Colon (tissue), 2 donors: ENCODE results near the gene CMTM7.
"Not testable (repeated sequence)": the region's sequence is repeated elsewhere in the genome, so short reads cannot be mapped to it uniquely, and the experiment has no call there.

ENCODE experiments used
- FAIRE-seq: peaks from 2 replicates; lab custom pipeline; 2012; peaks lifted over from hg19 to GRCh38; lab: Jason Lieb, UNC
- donor health status: control.
- donor health status: control.

Gene CMTM7

DNA sequence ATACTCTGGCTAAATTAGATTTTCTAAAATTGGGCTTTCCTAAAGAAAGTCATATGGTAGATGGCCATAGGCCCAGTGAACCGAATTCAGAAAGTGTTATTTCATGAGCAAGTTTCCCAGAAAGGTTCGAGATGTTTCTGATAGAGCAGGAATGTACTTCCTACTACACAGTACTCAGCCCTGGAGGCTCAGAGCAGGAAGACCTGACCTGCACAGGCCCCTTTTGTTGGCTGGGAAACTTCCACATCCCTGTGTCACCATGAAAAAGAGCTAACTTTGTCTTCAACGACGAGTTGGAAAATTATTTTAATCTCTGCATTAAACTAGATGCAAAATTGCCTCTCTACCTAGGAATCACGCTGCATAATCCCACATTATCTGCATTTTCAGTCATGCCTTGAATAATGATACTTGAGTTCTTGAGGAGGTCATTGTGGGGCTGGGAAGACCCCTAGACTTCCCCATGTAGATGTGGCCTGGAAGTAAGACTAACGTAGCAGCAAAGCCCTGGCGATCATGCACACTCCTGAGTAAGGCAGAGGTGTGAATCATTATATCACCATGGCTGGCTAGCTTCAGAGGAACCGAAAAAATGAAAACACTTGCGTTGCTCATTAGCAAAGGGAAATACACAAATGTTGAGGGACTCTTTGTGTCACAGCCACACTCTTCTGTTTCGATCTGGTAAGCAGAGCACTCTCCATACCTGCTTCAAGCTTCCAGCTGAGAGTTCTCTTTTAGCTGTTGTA is 47.1 kb downstream of the CMTM7 start:
- no peak for FAIRE-seq

DNA sequence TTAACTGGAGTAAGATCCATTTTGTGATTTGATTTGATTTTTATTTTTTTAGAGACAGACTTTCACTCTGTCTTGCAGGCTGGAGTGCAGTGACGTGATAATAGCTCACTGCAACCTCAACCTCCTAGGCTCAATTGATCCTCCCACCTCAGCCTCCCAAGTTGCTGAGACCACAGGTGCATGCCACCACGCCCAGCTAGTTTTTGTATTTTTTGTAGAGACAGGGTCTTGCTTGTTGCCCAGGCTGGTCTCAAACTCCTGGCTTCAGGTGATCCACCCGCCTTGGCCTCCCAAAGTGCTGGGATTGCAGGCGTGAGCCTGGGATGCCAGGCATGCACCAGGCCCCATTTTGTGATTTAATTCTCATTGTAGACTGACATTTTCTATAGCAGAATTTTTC is 47.8 kb downstream of the CMTM7 start:
- FAIRE-seq: not testable (repeated sequence)

DNA sequence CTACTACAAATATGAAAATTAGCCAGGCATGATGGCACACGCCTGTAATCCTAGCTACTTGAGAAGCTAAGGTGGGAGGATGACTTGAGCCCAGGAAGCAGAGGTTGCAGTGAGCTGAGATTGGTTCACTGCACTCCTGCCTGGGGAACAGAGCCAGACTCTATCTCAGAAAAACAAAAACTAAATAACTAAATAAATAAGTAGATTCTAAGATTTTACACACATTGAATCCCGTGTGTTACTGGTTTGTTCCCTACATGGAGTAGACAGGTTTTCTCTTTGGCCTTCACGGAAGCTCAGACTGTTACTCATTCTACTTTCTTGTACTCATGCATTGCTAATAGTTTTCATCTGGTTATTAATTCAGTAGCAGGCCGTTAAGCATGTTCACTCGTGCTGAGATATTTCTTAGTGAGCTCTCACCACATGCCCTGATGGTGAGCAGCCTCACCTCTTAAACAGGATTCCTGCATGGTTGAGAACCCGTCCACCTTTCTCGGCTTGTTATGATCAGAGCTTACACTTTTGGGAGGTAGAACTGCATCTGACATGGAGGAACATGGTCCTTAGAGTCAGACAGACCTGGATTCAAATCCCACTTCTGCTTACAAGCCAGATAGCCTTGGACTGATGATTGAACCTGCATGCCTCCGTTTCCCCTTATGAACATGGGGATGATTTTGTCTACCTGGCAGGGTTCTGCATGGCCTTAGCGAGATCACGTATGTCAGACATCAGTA is 49.1 kb downstream of the CMTM7 start:
- no peak for FAIRE-seq

DNA sequence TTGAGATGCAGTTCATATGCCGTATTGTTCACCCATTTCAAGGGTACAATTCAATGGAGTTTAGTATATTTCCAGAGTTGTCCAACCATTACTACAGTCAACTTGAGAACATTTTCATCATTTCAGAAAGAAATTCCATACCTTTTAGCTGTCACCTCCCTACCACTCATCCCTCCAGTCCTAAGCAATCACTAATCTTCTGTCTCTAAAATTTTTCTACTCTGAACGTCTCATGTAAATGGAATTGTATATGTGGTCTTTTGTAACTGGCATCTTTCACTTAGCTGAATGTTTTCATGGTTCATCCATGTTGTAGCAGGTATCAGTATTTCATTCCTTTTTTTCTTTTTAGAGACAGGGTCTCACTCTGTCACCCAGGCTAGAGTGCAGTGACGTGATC is 51.1 kb downstream of the CMTM7 start:
- no peak for FAIRE-seq

DNA sequence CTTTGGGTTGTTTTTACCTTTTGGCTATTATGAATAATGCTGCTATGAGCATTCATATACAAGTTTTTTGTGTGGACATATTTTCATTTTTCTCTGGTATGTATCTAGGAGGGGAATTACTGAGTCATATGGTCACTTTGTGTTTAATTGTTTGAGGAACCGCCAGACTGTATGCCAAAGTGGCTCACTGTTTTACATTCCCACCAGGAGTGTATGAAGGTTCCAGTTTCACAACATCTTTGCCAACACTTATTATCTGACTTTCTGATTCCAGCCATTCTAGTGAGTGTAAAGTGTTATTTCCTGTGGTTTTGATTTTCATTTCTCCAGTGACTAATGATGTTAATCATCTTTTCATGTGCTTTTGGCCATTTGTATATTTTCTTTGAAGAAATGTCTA is 51.8 kb downstream of the CMTM7 start:
- no peak for FAIRE-seq

DNA sequence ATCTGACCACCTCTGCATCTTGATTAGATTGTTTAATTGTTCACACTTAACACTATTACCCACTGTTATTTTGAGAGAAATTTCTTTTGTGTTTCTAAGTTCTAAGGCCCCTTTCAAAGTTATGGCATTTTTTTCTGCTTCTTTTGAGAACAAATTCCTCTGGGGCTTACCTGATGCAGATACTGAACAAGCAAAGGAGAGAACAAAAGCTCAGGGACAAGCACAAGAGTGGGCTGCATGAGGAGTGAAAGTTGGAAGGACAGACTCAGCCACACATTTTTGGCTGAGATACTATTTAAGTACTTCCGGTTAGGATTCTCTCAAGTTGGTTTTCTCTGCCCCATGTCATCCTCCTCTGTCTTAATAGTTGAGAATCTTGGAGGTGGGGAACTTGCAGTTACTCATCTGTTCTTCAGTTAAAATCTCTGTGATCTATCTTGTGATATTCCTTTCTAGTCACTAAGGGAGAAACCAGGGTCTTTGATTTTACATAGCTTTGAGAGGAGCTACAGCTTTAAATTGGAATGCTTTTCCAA is 56.3 kb downstream of the CMTM7 start:
- no peak for FAIRE-seq

DNA sequence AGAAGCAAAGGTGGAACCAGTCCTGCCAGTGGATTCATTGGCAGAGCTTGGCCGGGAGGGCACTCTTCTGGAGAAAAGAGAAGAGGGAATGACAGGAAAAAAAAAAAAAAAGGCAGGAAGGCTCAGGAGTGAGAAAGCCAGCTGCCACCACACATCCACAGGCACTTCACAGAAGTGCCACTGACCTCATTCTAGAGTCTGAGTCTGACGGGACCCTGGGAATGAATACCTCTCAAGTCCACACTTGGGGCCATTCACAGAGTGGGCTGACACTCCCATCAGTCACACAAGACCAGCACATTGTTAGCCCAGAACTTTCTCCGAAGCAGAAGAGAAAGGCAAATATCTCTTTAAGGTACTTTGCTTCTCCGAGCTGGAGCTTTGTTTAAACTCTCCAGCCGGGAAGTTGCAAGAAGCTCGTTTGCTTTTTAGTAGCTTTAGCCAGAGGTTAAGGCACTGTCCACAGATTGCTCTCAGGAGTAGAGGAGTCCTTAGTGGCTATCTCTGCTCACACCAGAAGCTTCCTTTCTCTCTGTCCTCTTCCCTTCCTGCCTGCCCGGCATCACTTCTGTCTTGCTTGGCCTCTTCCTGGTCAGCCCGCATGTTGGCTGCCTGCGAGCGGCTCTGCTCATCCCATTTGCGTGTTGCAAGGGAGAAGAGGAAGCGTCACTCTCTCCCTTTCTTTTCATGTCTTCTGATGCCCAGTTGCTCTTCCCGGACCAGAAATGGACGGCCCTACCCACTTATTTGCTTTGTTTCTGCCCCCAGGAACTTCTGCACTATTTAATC is 57.2 kb downstream of the CMTM7 start:
- no peak for FAIRE-seq

DNA sequence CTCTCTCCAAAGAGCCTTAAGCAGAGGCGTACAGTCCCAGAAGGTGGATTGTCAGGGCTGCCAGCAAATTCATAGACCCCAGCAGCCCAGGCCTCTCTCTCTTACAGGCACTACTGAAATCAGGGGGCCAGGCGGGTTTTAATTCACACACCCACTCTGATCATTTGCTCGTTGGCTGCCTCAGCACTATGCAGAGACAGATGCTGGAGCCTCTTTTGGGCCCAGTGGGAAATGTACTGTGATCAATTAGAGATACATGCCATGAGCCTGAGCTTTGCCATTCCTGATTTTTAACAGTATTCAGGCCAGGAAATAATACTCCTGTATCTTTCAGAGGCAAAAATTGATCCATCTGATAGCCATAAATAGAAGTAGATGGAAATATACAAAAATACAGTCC is 58.0 kb downstream of the CMTM7 start:
- FAIRE-seq: no peak

DNA sequence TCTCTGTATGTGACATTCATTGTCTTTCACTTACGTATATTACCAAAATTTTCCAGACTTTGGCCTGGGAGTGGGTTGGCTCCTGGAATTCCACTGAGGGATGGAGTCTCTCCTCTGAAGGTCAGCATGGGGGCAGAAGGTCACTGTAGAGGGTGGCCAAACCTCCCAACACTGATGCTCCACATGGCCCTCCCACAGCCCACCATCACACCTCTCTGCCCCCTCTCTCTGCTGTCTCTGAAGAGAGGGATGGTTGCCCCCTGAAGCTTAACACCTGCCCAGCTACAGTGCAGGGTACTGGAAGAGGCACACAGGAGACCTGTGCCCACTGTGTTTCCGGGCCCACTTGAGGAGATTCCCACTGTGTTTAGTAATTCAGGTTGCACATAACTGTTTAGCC is 58.8 kb downstream of the CMTM7 start:
- FAIRE-seq: no peak

DNA sequence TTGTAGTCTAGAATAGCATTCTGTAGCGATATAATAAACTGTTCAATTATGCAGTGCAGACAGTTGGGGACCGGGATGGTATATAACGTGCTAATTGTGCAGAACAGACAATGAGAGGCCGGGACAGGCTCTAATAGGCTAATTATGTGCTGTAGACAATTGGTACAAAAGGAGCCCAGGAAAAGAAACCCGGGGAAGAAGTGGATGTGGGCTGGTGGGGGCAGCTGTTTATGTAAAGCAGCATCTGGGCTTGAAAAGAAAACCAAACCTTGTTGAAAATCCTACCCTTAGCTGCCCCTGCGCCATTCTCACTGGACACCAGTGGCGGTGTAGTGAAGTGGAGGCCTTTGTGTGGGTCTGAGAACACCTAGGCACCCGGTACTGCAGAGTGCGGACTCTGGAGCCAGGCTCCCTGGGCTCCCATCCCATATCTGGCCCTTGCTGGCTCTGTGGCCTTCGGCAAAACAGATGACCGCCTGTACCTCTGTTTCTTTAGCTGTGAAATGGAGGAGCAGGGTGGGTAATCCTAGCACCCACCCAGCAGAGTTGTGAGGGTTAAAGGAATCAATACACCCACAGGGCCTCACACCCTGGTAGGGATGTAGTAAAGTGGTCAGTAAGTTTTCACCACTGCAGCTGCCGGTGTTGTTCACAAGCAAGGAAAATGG is 59.5 kb downstream of the CMTM7 start:
- no peak for FAIRE-seq

DNA sequence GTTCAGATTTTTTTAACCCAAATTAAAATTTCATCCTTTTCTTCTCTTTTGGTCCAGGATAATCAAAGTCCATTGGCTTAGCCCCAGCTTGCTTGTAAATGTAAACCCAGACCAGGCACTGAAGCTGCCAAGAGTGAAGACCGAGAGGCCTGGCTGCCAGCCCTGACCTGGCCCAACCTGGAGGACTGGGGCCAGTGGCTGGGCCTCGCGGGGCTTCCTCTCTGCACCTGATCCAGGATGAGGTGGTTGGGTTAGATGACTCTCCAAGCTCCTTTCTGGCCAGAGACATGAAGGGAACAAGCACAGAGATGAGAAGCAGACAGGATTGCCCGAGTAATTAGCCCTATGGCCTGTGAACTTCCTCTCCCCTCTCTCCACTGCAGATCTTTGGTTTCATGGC is 60.4 kb downstream of the CMTM7 start:
- no peak for FAIRE-seq

DNA sequence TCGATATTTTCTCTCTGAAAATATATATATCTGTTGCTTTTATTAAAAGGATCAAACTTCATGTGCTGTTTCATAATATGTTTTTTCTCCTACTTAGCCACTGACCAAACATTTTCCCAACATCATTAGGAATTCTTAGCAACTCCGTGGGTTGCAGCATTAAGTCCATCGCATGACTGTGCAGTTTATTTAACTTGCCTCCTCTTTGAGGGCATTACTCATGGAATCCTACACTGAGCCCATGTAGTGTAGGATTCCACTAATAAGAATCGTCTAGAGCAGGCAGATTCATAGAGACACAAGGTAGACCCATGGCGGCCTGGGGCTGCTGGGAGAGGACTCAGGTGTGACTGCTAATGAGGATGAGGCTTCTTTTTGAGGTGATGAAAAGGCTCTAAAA is 61.7 kb downstream of the CMTM7 start:
- FAIRE-seq: no peak

DNA sequence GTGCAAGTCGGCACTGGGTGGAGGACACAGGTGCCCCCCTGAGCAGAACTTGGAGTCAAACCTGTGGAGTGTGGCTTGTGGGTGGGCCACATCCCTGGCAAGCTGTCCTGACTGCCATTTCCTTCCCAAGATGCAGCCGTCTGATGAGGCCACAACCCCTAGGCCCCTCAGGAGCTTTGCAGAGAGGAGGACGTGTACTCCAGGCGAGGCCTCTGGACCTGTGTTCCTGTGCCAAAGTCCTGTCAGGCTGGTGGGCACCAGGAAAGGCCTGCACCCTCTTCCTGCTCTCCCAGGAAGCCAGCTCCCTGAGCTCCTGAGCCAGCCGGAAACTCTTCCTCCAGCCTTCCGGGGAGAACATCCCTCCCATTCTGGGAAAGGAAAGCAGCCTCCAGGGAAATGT is 62.5 kb downstream of the CMTM7 start:
- FAIRE-seq: no peak

DNA sequence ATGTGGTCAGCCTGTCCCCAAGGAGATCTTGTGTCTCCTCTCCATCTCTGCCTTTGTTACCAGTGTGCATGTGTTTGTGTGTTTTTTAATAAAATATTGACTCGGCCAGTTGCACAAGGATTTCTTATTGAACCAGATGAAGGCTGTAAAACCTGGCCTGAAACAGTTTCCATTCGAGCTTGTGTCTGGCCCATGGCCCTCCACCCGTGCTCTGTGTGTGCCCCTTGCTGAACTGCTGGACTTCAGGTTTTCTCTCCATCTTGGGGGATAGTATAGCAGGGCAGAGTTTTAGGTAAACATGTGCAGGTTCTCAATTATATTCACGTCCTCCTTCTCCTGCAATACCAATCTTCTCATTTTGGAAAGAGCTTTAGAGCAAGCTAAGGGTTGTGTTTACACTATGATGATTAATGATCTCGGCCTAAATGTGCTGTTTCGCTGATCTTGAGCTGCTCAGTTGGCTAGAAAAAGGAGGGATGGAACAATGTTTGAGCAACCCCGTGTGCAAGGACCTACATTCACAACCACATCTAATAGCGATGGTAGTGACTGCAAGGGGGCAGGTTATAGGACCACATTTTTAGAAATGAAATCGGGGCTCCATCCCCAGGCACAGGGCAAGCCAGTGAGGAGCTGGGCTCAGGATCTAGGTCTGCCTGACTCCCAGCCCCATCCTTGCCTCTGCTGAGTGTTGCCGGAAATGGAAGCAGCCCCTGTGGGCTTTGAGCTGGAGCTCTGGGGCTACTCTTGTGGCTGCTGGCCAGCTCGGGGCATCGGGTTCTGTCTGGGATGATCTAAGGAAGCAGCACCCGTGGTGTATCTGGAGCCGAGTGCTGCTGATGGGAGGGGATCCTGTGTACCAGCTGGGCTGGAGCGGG is 63.3 kb downstream of the CMTM7 start:
- FAIRE-seq: no peak

DNA sequence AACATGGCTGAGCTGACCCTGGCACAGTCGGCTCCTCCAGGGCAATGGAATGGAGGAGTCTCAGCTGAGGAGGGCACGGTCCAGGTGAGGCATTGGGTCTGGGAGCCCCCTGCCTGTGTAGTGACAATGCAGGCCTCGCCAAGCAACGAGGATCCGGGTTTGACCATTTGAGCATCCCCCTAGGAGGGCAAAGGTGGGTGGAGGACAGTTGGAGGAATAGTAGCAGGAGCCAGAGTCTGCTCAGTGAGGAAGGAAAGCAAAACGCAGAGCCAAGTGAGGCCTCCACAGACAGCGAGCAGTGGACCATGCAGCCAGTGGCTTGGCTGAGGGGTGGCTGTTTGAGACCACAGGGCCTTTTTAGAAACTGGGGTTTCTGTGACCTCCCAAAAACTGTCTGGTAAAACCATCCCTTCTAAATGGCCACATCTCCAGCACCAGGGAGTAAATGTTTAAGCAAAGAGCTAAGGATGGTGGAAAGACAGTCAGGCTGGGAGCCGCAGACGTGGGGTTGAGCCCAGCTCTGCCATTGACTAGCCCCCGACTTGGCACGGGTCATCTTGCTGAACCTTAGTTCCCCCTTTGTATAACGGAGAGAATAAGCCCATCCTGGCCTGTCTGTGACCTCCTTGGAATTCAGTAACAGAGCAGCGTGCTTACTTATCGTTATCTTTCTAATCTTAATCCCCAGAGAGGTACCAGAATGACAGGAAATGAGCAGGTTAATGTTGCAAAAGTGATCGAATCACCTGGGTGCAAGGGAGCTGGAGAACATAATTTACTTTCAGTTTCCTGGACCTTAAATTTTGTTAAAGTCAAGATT is 64.2 kb downstream of the CMTM7 start:
- FAIRE-seq: no peak

DNA sequence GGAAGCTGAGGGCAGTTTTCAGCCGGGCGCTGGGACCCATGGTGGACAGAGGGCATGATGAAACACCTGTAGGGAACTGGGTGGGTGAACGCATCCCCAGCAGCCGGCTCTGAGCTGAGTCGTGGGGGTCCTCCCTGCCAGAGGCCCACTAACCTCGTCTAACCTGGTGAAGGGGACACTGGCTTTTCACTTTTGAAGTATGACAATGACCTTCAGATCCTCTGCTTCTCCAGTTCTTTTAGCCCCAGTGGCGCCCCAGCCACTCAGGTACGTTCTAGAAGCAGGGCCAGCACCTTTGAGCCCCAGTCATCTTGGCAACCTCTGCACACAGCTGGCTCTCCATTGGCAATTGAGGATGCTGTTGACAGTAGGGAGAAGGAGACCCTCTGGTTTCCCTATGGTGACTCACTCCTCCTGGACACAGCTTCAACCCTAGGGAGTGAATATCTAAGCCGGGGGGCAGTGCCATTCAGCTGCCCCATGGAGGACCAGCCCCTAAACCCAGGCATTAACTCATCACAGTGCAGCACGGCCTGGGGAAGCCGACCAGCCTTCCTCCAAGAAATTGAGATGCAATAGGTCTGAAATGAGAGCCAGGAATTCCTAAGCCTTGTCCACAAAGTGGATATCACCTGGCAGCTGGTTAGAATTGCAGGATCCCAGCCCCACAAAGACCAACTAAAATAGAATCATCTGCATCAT is 64.9 kb downstream of the CMTM7 start:
- no peak for FAIRE-seq

DNA sequence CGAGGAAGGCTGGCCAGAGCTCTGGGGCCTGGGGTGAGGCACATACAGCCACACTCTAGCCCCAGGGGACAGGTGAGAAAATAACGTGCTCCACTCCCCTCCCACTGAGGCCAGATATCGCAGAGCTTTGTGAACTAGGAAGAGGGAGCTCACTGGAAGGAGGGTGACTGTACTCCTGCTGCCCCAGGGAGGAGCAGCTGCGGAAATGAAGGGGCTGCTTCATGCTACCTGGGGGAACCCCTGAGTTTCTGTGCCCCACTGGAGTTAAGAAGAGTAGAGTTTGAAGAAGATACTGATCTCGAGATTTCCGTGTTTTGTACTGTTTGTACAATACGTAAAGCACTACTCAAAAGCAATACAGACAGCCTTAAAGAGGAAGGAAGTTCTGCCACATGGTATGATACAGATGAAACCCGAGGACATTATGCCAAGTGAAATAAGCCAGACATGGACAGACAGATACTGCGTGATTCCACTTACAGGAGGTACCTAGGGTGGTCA is 66.4 kb downstream of the CMTM7 start:
- FAIRE-seq: no peak

DNA sequence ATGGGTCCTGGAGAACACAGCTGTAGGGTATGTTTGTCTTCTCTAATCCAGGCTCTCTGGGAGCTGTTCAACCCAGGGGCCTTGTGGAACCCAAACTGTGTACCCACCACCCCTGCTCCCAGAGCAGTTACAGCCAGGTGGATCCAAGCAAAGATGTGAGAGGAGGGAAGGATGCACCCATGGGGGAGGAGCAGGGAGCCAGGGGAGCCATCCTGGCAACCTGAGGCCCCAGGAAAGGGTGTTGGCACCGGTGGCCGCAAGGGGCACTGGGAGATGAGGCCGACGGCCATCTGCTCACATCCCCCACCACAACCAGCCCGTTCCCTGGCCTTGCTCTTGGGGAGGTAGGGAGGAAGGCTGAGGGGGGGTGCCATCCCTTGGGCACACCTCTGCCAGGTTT is 67.8 kb downstream of the CMTM7 start:
- FAIRE-seq: no peak

DNA sequence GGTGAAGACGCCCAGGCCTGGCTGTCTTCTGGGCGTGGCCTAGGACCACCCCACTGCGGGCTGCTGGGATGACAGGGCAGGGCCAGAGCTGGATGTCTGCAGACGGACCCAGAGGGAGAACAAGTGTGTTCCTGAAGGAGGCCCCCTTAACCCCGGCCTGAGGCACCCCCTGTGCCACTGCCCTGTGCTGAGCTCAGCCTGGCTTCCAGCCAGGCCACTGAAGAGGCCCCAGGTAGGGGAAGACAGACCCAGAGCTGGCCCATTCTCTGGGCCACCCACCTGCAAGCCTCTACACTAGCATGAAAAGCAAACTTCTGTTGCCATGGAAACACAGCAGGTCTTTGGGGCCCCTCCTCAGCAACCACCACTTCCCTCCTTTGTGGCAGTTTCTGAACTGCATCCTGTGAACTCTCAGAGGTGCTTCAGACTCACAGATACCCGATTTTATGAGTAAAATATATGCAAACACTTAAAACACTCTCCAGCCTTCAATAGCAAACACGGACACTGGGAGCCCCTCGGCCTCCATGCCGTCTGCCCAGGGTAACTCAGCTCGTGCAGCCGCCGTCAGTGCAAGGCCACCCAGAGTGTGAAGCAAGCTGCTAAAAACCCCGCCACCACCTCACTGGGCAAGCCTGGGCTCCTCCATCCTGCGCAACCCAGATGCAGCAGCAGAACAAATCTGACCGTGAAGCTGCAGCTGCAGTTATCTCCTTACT is 68.5 kb downstream of the CMTM7 start:
- no peak for FAIRE-seq
